ENCODE data around the gene USP3.
"Not testable (repeated sequence)": the region's sequence is repeated elsewhere in the genome, so short reads cannot be mapped to it uniquely, and the experiment has no call there.

Gene USP3

GRCh38 chr15:63597038-63597790 is 92.8 kb downstream of the USP3 start, which contains the start of gene FBXL22:
TSS of gene FBXL22 (plus strand) at chr15:63597387. CDS start at chr15:63597393, 6 bp downstream.
- DNase-seq, result peak; percentile 48

DNA sequence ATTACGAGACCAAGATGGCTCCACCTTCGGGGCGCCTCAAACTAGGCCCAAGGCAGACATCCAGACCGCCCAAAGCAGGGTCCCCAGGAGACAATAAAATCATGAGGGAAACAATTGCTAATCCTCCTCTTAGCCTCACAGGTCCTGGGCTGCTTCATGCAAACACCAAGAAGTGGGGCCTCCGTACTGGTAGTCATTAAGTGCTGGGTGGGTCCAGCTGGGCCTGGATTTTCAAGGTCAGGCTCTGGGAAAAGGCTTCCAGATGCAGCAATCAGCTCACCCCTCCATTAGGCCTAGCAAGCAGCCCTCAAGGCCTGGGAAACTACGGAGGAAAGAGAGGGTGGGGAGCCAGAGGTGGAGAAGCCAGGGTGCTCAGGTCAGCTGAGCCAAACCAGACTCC is 93.4 kb downstream of the USP3 start:
- DNase-seq, result no peak

DNA sequence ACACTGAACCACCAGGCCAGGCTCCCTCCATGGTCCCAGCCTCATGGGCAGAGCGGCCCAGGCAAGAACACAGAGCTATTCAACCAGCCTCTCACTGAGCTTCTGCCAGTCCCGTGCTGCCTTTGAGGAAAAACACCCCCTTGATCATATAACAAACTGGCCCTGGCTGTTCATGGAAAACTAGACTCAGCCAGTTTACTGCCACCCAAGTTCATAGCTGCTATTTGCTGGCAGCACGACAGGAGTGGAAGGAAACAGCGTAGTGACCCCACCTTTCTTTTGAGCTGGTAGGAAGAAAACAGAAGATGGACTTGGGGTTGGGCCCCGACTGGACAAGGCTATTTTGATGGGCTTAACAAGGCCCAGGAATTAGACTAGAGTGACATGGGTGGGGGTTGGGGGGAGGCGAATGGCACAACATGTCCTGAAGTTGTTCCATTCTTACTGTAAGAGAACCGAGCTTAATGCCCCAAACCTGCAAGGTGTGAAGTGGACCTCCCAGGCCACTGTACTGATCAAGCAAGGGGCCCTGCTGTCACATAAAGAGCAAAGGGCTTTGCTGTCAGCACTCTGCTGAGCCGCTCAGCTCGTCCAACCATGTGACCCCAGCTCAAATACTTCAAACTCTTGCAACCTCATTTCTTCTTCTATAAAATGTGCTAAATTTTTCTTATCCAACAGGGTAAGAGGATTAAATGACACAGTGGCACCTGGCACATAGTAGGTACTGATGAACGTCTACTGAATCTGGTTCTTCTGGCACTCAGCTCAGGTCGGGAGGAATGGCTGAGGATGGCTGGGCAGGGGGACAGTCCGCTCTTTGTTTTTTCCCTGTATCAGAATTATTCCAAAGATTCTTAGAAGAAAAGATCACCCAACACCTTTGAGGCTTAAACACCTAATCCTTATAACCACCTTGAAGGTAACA is 94.3 kb downstream of the USP3 start:
- no peak for DNase-seq

GRCh38 chr15:63599401-63600000 is 95.1 kb downstream of the USP3 start:
- peak; percentile 10 for DNase-seq

GRCh38 chr15:63600001-63600615 is 95.7 kb downstream of the USP3 start:
- DNase-seq, result no peak

DNA sequence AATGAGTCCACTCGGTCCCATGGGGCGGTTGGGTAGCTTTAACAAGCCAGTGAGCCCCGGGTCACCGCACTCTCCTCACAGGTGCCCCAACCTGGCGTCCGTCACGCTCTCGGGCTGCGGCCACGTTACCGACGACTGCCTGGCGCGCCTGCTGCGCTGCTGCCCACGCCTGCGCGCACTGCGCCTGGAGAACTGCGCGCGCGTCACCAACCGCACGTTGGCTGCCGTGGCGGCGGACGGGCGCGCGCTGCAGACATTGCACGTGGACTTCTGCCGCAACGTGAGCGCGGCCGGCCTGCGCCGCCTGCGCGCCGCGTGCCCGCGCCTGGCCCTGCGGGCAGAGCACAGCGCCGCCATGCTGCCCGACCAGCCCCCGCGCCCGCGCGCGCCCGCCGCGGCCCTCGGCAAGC is 96.2 kb downstream of the USP3 start:
- peak; percentile 41 for DNase-seq

- DNase-seq, result no peak
Observed at GRCh38 chr15:63601026-63601703, 96.8 kb downstream of the USP3 start.

- no peak for DNase-seq
Observed at GRCh38 chr15:63601704-63602185, 97.4 kb downstream of the USP3 start.

DNA sequence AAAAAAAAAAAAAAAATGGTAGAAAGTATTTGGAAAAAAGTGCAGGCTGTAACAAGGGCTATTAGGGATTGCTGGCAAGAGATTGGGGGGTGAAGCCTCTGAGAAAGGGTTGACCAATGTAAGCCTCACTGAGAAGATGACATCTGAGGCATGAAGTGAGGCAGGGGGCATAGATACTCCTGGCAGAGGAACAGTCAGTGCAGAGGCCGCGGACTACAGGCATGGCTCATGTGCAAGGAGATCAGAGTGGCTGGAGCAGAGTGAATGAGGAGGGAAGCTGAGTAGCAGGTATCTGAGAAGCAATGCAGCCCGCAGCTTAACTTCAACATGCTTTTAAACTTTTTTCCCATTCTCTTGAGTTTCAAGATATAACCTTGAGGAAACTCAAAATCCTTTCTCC is 98.2 kb downstream of the USP3 start:
- no peak for DNase-seq

DNA sequence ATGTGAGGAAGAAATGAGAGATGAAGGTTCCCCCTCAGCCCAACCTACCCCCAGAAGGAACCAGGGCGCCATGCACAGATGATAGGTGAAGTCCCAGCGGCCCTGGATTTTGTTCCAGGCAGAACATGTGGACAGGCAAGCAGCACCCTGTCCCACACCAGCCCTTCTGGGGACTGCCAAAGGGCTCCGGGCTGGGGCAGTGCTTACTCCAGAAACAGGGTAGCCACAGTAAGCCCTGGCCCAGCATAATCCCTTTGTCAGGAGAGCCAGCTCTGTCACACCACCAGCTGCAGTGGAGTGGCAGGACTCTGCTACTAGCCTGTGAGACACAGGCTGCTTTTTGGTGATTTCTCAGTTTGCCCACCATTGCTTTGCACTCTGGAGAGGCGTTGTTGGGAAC is 99.1 kb downstream of the USP3 start:
- no peak for DNase-seq

DNA sequence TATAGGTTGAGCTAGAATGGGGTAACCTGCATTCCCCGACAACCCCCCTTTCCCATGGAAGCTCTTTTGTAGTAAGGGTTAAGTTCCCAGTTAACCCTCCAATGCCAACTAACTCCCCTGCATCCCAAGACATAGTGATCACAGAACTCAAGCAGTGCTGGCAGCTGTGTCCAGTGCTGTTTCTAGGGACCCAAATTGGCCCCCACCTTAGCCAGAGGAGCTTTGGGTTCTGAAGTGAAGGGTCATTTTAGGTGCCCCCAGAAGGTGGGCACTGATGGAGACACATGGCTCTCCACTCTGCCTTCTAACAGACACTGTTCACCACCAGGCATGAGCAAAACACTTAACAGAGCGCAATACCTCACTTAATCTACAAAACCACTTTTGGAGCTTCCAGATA is 99.9 kb downstream of the USP3 start:
- no peak for DNase-seq

DNA sequence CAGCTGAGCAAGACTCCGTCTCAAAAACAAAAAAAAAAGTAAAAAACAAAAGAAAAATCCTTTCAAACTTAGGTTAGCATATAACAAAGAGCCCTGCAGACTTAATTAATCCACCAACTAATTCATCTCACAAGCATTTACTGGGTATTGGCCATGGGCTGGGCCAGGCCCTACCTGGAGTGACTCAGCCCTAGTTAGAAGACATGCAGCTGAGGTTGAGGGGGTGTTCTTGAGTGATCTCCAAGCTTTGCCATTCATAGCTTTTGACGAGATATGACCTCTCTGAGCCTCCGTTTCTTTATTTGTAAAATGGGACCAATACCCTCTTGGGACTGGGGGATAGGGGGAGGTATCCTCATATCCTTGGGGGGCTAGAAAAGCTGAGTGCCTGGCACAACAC is 100.6 kb downstream of the USP3 start:
- no peak for DNase-seq

DNA sequence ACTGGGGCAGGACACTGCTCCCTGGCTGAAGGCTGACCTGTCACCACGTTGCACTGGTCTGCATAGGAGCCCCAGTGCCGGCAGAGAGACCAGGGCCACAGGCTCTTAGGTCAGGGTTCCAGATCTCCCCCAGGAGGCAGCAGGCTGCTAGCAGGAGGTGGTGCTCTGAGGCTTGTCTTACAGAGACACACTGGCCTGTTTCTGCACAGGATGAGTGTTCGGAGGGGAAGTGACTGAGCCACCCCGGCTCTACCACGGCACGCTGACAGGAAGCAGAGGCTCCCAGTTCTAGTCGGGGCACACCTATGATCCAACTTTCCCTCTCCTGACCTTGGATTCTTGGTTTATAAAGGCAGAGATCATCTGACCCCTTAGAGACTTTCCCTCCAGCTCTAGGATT is 101.4 kb downstream of the USP3 start:
- DNase-seq, result no peak

DNA sequence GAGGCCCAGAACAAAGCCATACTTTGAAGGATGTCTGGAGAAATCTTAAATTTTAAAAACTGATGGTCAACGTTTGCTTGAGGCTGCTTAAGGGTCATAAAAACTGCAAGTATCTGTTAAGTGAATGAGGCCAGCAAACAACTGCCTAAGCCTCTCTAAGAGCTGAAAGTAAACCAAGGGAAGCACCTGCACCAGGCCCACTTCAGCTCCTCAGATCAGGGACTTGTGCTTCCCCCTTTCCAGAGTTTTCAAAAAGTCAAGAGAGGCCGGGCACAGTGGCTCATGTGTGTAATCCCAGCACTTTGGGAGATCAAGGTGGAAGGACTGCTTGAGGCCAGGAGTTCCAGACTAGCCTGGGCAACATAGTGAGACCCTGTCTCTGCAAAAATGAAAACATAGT is 101.9 kb downstream of the USP3 start:
- DNase-seq, result no peak

DNA sequence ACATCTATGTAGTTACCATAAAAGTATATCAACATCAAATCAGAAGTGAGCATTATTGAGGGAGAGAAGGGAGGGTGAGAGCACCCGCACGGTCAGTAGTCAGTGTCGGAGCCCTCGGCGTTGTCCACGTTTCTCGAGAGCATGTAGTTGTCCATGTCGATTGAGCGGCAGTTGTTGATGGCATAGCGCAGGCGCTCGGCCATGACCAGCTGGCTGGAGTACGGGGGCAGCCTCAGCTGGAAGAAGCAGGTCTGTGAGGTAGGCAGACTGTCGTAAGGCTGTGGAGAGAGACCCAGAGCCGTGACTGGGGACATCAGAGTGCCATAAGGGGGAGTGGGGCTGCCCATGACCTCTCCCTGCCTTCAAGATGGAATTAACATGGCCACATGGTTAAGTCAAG is 104.6 kb downstream of the USP3 start:
- DNase-seq, result no peak

DNA sequence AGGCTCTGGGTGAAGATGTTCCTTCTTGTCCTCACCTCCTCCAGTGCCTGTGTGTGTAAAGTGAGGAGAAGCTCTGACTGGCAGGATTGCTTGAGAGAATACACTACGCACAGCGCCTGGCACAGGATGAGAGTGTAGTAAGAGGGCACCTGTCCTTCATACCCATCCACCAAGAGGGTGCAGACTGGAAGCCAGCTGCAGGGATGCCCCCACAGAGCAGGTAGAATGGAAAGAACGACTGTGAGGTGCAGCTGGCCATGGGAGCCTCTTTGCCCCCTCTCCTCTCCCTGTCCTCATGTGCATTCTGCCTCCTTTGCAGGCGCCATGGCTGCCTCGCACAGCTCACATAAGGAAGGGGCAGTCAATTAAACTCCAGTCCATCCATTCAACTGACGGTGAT is 105.1 kb downstream of the USP3 start:
- no peak for DNase-seq

DNA sequence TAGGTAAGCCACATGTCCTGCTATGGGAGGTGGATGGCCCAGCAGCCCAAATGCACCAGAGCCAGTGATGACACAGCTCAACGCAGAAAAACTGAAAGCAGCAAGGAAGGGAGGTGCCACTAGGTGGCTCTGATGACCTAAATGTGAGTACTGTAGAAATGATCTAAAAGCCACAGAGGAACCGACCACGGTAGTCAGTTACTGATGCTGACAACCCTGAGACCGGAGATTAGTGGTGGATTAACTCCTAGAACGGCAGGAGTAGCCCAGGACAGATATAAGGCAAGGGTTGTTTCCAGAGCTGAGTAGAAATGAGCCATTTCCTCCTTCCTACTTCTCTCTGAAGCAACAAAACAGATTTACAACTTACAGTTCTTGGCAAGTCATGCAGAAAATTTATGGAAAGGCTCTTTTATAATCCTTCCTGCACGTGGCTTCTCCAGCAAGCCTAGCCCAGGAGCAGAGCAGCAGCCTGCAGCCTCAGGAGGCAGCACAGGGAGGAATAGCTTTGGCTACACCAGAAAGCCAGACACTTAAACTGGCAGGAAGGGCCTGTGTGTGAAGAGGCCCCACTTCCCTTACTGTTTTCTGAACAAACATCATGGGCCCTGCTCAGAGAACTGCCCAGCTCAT is 105.9 kb downstream of the USP3 start:
- DNase-seq, result peak; percentile 39

DNA sequence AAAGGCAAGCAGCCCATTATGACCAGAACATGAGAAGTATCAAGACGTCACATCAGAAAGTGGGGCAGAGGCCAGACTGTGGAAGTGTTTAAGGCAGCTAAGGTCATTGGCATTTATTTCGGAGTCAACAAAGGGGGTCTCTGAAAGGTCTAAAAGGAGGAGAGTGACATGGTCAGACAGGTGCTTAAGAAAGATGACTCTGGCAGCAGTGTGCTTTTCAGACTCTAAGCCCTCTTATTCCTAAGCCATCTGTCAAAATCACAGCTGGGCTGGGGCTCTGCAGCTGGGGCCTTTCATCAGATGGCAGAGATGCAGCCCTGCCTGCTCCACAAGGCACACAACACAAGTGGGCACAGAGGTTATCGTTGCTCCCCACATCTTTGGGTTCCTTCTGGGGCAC is 106.8 kb downstream of the USP3 start:
- DNase-seq, result no peak

DNA sequence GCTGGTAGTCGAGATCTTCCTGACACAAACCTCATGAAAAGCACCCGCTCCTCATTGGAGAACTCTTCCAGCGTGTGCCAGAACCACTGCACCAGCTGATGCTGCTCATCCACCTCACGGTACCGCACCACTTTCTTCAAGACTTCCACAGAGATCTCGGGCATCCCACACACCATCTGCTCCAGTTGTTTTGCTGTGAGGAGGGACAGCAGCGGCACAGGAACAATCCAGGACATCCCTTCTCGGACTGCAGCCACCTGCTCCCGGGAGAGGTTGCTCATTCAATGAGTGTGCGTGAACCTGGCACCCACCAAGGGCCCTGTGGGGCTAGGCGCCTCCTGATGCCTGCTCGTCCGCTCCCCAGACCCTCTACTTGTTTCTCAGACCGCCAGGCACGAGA is 107.9 kb downstream of the USP3 start:
- DNase-seq, result no peak

DNA sequence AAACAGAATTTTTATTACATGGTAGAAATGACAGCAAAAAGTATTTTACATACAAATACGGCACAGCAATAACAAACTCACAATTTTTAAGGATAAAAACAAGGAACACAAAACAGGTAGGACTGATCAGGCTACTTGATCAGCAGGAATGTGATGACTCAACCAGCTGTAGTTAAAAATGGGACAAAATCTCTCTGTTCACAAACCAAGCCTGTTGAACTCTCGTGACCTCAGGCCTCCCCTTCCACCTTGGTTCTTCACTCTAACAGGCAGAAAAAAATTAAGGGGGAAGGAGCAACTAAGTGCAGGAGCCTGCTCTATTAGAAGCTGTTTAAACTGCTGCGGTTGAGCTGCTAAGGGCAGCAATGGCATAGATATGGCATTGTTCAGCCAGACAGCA is 111.5 kb downstream of the USP3 start:
- DNase-seq, result no peak

- DNase-seq, result not testable (repeated sequence)
Observed at GRCh38 chr15:63617147-63617546, 112.8 kb downstream of the USP3 start.

- DNase-seq, result not testable (repeated sequence)
Observed at GRCh38 chr15:63617627-63618026, 113.2 kb downstream of the USP3 start.

Measured in DMS153 (cell line).